ENCODE data around the gene TRIM17. TPM values are rescaled to one million over a fixed set of nuclear protein-coding genes. Genes with fewer than 3 reads are reported as not detected.
"Not testable (repeated sequence)": the region's sequence is repeated elsewhere in the genome, so short reads cannot be mapped to it uniquely, and the experiment has no call there.

The TRIM17 gene
- total and polyA plus RNA-seq, 9 donors, result 0.72 to 10.0 (median 3.0) TPM

GRCh38 chr1:228440761-228441500 is 24.3 kb upstream of the TRIM17 start:
- no peaks in the 10 kb centered on the region for H3K27me3 ChIP-seq

GRCh38 chr1:228438266-228438665 is 21.6 kb upstream of the TRIM17 start:
- no peak overlapping the region for H3K4me3 ChIP-seq
- H3K9me3 ChIP-seq, result no peaks in the 10 kb centered on the region
- no peak overlapping the region for H3K27ac ChIP-seq
- no peaks in the 10 kb centered on the region for H3K36me3 ChIP-seq
- 48 to 73% (median 55%) methylated on average over 1 of the region's 1 CpG for WGBS, 3 donors
- no peak for TF ChIP-seq CTCF (IDR thresholded peaks at IDR 0.05)
- no peak for TF ChIP-seq POLR2A (IDR thresholded peaks at IDR 0.05)
- no peak for TF ChIP-seq EP300 (IDR thresholded peaks at IDR 0.05)
- no peak for DNase-seq
- intact Hi-C loops (cut with DNase I), result no loop called here
- no peaks in the 10 kb centered on the region for H3K4me1 ChIP-seq (ENCODE audit: insufficient read depth)
- H3K27me3 ChIP-seq, result no peaks in the 10 kb centered on the region

More at GRCh38 chr1:228440761-228441500, 24.3 kb upstream of the TRIM17 start:
- Histone ChIP-seq H3K4me1 (ENCODE audit: insufficient read depth) (peaks cover 4% of the 10 kb centered on the region), H3K9me3 (no peaks in the 10 kb centered on the region), H3K36me3 (no peaks in the 10 kb centered on the region), H3K27ac (no peak overlapping the region), H3K4me3 (no peak overlapping the region)
- no peak for DNase-seq
- no peak for TF ChIP-seq POLR2A (IDR thresholded peaks at IDR 0.05)
- no peak for TF ChIP-seq CTCF (IDR thresholded peaks at IDR 0.05)
- no peak for TF ChIP-seq EP300 (IDR thresholded peaks at IDR 0.05)
- WGBS, 3 donors, result 61 to 72% (median 64%) methylated on average over 9 of the region's 9 CpGs
- intact Hi-C loops (cut with DNase I), result no loop called here

- intact Hi-C loops (cut with DNase I), result no loop called here
- Histone ChIP-seq H3K4me3 (no peak overlapping the region), H3K4me1 (ENCODE audit: insufficient read depth) (no peaks in the 10 kb centered on the region), H3K27me3 (no peaks in the 10 kb centered on the region), H3K27ac (no peak overlapping the region), H3K9me3 (no peaks in the 10 kb centered on the region), H3K36me3 (no peaks in the 10 kb centered on the region)
- no peak for DNase-seq
- TF ChIP-seq POLR2A (IDR thresholded peaks at IDR 0.05) (no peak), EP300 (IDR thresholded peaks at IDR 0.05) (no peak), CTCF (IDR thresholded peaks at IDR 0.05) (no peak)
- WGBS, 3 donors, result 78 to 82% (median 82%) methylated on average over 7 of the region's 7 CpGs
These were observed 20.8 kb upstream of the TRIM17 start for GRCh38 chr1:228437424-228437962.

DNA sequence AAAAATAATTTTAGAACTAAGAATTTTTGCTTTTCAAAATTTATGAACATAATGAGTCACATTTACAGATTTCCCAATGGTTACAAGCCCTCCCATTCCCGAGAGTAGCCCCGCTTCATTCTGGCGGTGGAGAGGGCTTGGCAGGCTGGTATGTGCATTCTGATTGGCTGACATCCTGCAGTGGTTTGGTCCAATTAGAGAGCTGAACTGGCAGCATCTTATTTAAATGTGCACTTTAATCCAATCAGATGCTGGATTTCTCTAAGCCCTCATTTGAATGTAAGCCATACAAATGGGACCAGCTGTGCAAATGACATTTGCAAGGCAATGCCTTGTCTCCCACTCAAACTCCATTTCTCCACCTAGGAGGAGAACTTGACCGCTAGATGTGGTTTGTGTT is 18.0 kb upstream of the TRIM17 start:
- WGBS, 3 donors, result 65 to 75% (median 70%) methylated on average over 4 of the region's 4 CpGs
- no peaks in the 10 kb centered on the region for H3K27me3 ChIP-seq
- H3K27ac ChIP-seq, result no peak overlapping the region
- TF ChIP-seq CTCF (IDR thresholded peaks at IDR 0.05), result no peak
- TF ChIP-seq EP300 (IDR thresholded peaks at IDR 0.05), result no peak
- no peak for TF ChIP-seq POLR2A (IDR thresholded peaks at IDR 0.05)
- intact Hi-C loops (cut with DNase I), result no loop called here
- no peaks in the 10 kb centered on the region for H3K9me3 ChIP-seq
- no peaks in the 10 kb centered on the region for H3K36me3 ChIP-seq
- no peak overlapping the region for H3K4me3 ChIP-seq
- no peaks in the 10 kb centered on the region for H3K4me1 ChIP-seq (ENCODE audit: insufficient read depth)
- DNase-seq, result no peak

DNA sequence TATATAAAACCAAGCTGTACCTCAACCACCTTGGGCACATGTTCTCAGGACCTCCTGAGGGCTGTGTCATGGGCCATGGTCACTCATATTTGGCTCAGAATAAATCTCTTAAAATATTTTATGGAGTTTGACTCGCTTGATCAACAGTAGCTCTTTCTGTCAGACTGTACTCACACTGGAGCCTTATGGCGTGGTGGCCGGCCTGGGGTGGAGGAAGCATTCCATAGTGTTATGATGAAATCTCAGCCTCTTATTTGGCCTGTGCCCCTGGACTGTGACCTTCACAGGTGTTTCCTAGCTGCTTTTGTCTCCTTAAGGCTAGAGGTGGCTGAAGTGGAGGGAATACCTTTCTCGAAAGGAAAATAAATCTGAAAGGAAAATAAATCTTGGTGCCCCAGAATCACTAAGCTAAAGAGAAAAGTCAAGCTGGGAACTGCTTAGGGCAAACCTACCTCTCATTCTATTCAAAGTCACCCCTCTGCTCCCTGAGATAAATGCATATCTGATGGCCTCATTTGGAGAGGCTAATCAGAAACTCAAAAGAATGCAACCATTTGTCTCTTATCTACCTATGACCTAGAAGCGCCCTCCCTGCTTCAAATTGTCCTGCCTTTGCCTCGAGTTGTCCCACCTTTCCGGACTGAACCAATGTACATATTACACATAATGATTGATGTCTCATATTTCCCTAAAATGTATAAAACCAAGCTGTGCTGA is 16.8 kb upstream of the TRIM17 start:
- H3K27me3 ChIP-seq; H3K36me3 ChIP-seq; H3K9me3 ChIP-seq; H3K27ac ChIP-seq; intact Hi-C loops (cut with DNase I); DNase-seq; H3K4me3 ChIP-seq; H3K4me1 ChIP-seq (ENCODE audit: insufficient read depth): not testable (repeated sequence)
- 57 to 62% (median 59%) methylated on average over 7 of the region's 7 CpGs for WGBS, 3 donors
